Peyer's patch (tissue), 4 donors: ENCODE measurements around the gene SAMD4B. TPM values are rescaled to one million over a fixed set of nuclear protein-coding genes. Genes with fewer than 3 reads are reported as not detected.
"Not testable (repeated sequence)": the region's sequence is repeated elsewhere in the genome, so short reads cannot be mapped to it uniquely, and the experiment has no call there.

Experiments
- DNase-seq, 3 donors: peaks; one replicate each; pipeline ENCODE4 v3.0.0-alpha.2; 2017 to 2019
- H3K27ac ChIP-seq, 4 donors: fragments of 200-600 bp; sonication (generic); one replicate each; pipeline ENCODE4 v1.5.1; 2016 to 2019
- H3K27me3 ChIP-seq, 2 donors: fragments of 200-600 bp; sonication (generic); one replicate each; pipeline ENCODE4 v1.5.1; 2019
- H3K36me3 ChIP-seq, 3 donors: fragments of 200-600 bp; sonication (generic); one replicate each; pipeline ENCODE4 v1.5.1; 2016 to 2019
- H3K4me1 ChIP-seq, 4 donors: fragments of 200-600 bp; sonication (generic); one replicate each; pipeline ENCODE4 v1.5.1; 2016 to 2019
- H3K4me3 ChIP-seq, 4 donors: fragments of 200-600 bp; sonication (generic); 1 replicate in 3 of 4; 2 replicates in 1 of 4; pipeline ENCODE4 v1.5.1; 2016 to 2019; ENCODE audit warnings: mild to moderate bottlenecking in 1 of 4
- H3K9me3 ChIP-seq, 4 donors: fragments of 200-600 bp; sonication (generic); one replicate each; pipeline ENCODE4 v1.5.1; 2016 to 2019; ENCODE audit warnings: mild to moderate bottlenecking in 1 of 4
- POLR2A ChIP-seq, 2 donors: fragments of 450-650 bp; IDR thresholded peaks; one replicate each; pipeline ENCODE4 v1.5.1; 2017; ENCODE audit warnings: antibody characterized with exemption in 2 of 2, mild to moderate bottlenecking in 2 of 2, moderate library complexity in 2 of 2
- total RNA-seq, 4 donors: library from RNA; depleted of rRNA; stranded (reverse); fragments of >200 nt; gene quantifications; one replicate each; pipeline ENCODE4 v1.1.0, GENCODE V29; 2016
- TF ChIP-seq, protein P1 (sequence below), 6 experiments: fragments of 450-650 bp in 4 of 6; fragments of 200-600 bp in 2 of 6; sonication (generic) in 1 of 6; IDR thresholded peaks; one replicate each; pipeline ENCODE4 v1.5.1; 2017 to 2019; ENCODE audit warnings: antibody characterized with exemption in 6 of 6, mild to moderate bottlenecking in 3 of 6, moderate library complexity in 1 of 6

The SAMD4B gene
- total RNA-seq, 4 donors from 2014 or later, result 69.0 to 126 (median 91.8) TPM

DNA sequence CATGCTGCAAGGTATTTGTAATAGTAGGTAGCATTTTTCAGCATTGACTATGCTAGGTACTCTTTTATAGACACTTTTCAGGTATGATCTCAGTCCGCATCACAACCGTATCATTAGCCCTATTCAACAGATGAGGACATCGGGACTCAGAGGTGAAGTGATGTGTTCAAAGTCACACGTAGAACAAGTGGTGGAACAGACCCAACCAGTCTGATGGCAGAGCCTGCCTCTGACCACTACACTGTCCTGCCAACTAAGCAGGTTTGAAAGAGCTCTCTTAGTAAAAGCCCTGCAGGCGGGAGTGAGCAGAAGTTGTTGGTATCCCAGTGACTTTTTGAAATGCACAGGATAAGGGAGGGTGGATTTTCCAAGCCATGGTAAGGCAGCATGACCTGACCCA lies 28.5 kb downstream of the SAMD4B start:
- TF ChIP-seq, protein P1, sequence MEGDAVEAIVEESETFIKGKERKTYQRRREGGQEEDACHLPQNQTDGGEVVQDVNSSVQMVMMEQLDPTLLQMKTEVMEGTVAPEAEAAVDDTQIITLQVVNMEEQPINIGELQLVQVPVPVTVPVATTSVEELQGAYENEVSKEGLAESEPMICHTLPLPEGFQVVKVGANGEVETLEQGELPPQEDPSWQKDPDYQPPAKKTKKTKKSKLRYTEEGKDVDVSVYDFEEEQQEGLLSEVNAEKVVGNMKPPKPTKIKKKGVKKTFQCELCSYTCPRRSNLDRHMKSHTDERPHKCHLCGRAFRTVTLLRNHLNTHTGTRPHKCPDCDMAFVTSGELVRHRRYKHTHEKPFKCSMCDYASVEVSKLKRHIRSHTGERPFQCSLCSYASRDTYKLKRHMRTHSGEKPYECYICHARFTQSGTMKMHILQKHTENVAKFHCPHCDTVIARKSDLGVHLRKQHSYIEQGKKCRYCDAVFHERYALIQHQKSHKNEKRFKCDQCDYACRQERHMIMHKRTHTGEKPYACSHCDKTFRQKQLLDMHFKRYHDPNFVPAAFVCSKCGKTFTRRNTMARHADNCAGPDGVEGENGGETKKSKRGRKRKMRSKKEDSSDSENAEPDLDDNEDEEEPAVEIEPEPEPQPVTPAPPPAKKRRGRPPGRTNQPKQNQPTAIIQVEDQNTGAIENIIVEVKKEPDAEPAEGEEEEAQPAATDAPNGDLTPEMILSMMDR (IDR thresholded peaks at IDR 0.05), result no peak
- TF ChIP-seq POLR2A (IDR thresholded peaks at IDR 0.05), result no peak
- Histone ChIP-seq H3K36me3 (peaks cover 0 to 71% (median 0%) of the 10 kb centered on the region in 3 donors), H3K27me3 (no peaks in the 10 kb centered on the region), H3K27ac (no peak overlapping the region), H3K9me3 (no peaks in the 10 kb centered on the region), H3K4me3 (no peak overlapping the region), H3K4me1 (peaks cover 0 to 13% (median 0%) of the 10 kb centered on the region in 4 donors)
- DNase-seq, result no peak

DNA sequence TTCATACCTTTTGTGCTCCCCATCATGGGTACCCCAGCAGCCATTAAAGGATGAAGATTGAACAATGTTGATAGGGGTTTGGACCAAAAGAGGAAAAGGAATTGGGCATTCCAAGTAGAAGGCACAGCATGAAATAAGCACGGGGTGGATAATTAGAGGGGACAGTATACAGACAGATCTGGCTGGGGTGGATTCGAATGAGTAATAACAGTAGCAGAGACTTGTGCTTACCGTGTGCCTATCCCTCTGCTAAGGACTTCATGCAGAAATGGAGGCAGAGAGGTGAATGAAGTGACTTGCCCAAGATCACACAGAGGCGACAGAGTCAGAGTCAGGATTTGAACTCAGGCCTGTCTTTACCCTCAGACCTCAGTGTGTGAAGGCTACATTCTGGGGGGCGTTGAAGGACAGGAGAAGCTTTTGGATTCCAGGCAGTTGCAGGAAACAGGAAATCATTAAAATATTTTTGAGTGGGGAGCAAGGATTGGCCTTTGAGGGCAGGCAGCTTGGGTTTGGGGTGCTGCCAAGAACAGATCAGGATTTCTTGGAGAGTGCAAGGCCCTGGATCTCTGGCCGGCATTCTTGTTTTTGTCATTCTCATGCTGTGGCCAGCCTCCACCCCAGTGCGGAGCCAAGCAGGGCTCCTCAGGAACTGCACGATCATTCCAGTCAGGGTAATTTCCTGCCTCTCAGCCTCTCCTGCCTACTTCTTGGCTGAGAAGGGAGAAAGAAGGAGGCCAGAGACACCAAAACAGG lies 30.0 kb downstream of the SAMD4B start:
- DNase-seq, result peak in 1 of 3 donors; percentile 72
- Histone ChIP-seq H3K36me3 (peaks cover 0 to 75% (median 0%) of the 10 kb centered on the region in 3 donors), H3K4me3 (no peak overlapping the region)

DNA sequence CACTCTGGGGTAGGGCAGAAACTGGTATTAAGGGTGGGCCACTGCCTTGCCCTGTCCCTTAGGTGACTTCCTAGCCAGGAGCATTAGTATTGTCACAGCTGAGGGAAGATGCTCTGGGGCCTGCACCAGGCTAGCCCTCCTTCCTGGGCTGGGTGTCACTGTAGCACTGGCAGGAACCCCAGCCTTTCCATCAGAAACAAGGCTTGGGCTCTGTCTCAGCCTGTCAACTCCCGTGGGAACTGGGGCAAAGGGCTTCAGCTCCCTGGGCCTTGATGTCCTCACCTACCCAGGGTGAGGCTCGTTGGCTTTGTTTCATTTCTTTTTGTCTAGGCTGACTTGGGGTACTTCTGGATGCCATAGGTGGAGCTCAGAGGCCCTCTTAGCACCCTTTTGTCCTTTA lies 30.7 kb downstream of the SAMD4B start:
- no peak overlapping the region for H3K4me3 ChIP-seq
- no peaks in the 10 kb centered on the region for H3K9me3 ChIP-seq
- H3K4me1 ChIP-seq, result peaks cover 0 to 13% (median 0%) of the 10 kb centered on the region in 4 donors
- H3K36me3 ChIP-seq, result peaks cover 0 to 81% (median 0%) of the 10 kb centered on the region in 3 donors
- no peak for DNase-seq
- TF ChIP-seq POLR2A (IDR thresholded peaks at IDR 0.05), result no peak
- TF ChIP-seq, protein P1 (IDR thresholded peaks at IDR 0.05), result no peak
- no peaks in the 10 kb centered on the region for H3K27me3 ChIP-seq
- peak overlapping the region; percentile 66 to 85 (median 78) for H3K27ac ChIP-seq

More for the DNA sequence above, 30.0 kb downstream of the SAMD4B start:
- peaks cover 0 to 13% (median 0%) of the 10 kb centered on the region in 4 donors for H3K4me1 ChIP-seq
- H3K27me3 ChIP-seq, result no peaks in the 10 kb centered on the region
- TF ChIP-seq POLR2A (IDR thresholded peaks at IDR 0.05), result no peak
- TF ChIP-seq, protein P1 (IDR thresholded peaks at IDR 0.05), result no peak
- H3K9me3 ChIP-seq, result no peaks in the 10 kb centered on the region
- H3K27ac ChIP-seq, result peak overlapping the region; percentile 66 to 85 (median 78)

DNA sequence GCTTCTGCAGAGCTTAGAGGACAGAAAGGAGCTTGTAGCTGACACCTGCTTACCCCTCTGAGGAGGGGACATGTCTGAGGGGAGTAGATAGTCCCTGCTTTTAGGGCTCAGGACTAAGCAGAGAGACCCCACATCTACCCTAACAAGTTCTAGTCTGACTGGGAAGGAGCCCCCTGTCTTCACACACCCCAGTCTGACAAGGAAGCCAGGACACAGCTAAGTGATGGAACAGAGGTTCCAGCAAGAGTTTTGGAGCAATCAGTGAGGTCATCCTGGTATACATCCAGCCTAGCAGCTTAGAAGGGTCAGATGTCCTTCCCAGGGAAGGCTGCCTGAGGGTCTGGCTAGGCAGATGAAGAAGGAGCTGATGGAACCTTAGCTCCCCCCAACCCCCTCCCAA lies 33.7 kb downstream of the SAMD4B start:
- no peak overlapping the region for H3K4me3 ChIP-seq
- TF ChIP-seq, protein P1 (IDR thresholded peaks at IDR 0.05), result no peak
- no peak for TF ChIP-seq POLR2A (IDR thresholded peaks at IDR 0.05)
- peaks cover 0 to 81% (median 0%) of the 10 kb centered on the region in 3 donors for H3K36me3 ChIP-seq
- H3K9me3 ChIP-seq, result no peaks in the 10 kb centered on the region
- H3K27ac ChIP-seq, result no peak overlapping the region
- peaks cover 0 to 13% (median 0%) of the 10 kb centered on the region in 4 donors for H3K4me1 ChIP-seq
- no peak for DNase-seq
- H3K27me3 ChIP-seq, result no peaks in the 10 kb centered on the region

DNA sequence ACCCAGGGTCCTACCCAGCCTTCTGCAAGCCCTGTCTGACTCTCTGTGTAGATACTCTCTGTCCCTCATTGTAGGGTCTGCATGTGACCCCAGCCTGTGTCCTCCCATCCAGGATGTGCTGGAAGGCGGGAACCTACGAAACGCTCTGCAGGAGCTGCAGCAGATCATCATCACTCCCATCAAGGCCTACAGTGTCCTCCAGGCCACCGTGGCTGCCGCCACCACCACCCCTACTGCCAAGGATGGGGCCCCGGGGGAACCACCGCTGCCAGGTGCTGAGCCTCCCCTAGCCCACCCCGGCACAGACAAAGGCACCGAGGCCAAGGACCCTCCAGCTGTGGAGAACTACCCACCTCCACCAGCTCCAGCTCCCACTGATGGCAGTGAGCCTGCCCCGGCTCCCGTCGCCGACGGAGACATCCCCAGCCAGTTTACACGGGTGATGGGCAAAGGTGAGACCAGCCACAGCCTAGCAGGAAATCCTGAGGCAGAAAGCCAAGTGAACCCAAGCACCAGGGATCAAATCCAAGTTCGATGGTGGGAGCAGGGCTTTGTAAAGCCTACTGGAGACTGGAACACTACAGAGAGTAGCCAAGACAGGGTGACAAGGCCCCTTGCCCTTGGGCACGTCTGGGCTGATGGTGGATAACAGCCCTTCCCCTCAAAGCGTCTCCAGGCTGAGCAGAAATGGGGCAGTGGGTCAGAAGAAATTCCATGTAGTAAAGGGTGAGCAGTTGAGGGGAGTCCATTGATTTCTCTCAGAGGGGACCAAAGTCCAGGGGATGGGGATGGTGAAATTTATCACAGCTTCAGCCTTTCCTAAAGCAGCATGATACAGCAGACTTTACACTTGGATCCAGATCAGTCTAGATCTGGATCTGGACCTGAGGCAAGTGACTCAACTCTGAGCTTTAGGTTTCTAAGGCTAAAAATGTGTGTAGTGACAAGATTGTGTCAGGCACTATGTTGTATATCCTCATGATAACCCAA lies 35.4 kb downstream of the SAMD4B start:
- DNase-seq, result no peak
- H3K9me3 ChIP-seq, result no peaks in the 10 kb centered on the region
- TF ChIP-seq POLR2A (IDR thresholded peaks at IDR 0.05), result no peak
- TF ChIP-seq, protein P1 (IDR thresholded peaks at IDR 0.05), result no peak
- H3K4me1 ChIP-seq, result peaks cover 0 to 10% (median 0%) of the 10 kb centered on the region in 4 donors
- no peak overlapping the region for H3K4me3 ChIP-seq
- peaks cover 0 to 88% (median 0%) of the 10 kb centered on the region in 3 donors for H3K36me3 ChIP-seq
- H3K27me3 ChIP-seq, result no peaks in the 10 kb centered on the region
- H3K27ac ChIP-seq, result no peak overlapping the region

DNA sequence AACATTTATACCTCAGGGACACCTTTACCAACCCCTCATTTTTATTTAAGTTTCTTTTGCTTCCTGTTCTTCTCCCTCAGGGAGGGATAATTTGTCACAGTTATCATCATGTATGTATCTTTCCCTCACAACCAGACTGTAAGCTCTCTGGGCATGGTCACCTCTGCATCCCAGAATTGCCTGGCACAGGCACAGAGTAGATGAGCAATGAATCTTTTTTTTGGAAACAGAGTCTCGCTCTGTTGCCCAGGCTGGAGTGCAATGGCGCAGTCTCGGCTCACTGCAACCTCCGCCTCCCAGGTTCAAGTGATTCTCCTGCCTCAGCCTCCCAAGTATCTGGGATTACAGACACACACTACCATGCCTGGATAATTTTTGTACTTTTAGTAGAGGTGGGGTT lies 37.1 kb downstream of the SAMD4B start:
- H3K4me3 ChIP-seq, H3K4me1 ChIP-seq, H3K9me3 ChIP-seq, H3K27me3 ChIP-seq, DNase-seq, H3K27ac ChIP-seq: not testable (repeated sequence)
- peaks cover 0 to 94% (median 0%) of the 10 kb centered on the region in 3 donors for H3K36me3 ChIP-seq
